ENCODE results near the gene ARID3B.

GRCh38 chr15:74573987-74574386 is 33.0 kb downstream of the ARID3B start:
- TF ChIP-seq EZH2 (IDR thresholded peaks at IDR 0.05) (no peak), POLR2AphosphoS5 (IDR thresholded peaks at IDR 0.05; ENCODE audit: borderline replicate concordance, low read depth, low read length) (no peak), FOXP2 (optimal IDR thresholded peaks at IDR 0.05; ENCODE audit: control extremely low read depth, extremely low read length, insufficient read depth) (no peak)

All from SK-N-MC (cell line).